Pancreas (tissue), 10 donors: Measurements from ENCODE around the gene CHEK1. TPM values are rescaled to one million over a fixed set of nuclear protein-coding genes. Genes with fewer than 3 reads are reported as not detected.

Source experiments
- ATAC-seq, 4 donors: fragments of 200-7000 bp; cut with Tn5 transposase; one replicate each; pipeline versions ENCODE4 v1.8.0 to v1.9.1; 2020; ENCODE audit warnings: mild to moderate bottlenecking in 4 of 4, moderate library complexity in 4 of 4
- DNase-seq, 6 donors: peaks; one replicate each; pipeline ENCODE4 v3.0.0-alpha.2; 2020
- FAIRE-seq: peaks from 2 replicates; lab custom pipeline; 2012; peaks lifted over from hg19 to GRCh38; lab: Jason Lieb, UNC
- H3K27ac ChIP-seq, 4 donors: fragments of 200-600 bp; sonication (generic); 1 replicate in 3 of 4; 2 replicates in 1 of 4; pipeline versions ENCODE4 v1.5.0 to v1.8.0; 2020
- H3K27me3 ChIP-seq, 4 donors: fragments of 200-600 bp; one replicate each; pipeline ENCODE4 v1.8.0; 2021
- H3K36me3 ChIP-seq, 3 donors: fragments of 200-600 bp; sonication (generic) in 1 of 3; one replicate each; pipeline versions ENCODE4 v1.5.0 to v1.8.0; 2020 to 2021
- H3K4me1 ChIP-seq, 3 donors: fragments of 200-600 bp; one replicate each; pipeline ENCODE4 v1.8.0; 2021
- H3K4me3 ChIP-seq, 4 donors: fragments of 200-600 bp; sonication (generic) in 2 of 4; one replicate each; pipeline versions ENCODE4 v1.5.0 to v1.8.0; 2020 to 2021
- H3K9me3 ChIP-seq, 4 donors: fragments of 200-600 bp; one replicate each; pipeline ENCODE4 v1.8.0; 2021
- CTCF ChIP-seq, 4 donors: fragments of 200-600 bp; sonication (generic) in 3 of 4; IDR thresholded peaks; one replicate each; pipeline versions ENCODE4 v1.5.0 to v1.8.0; 2021; ENCODE audit warnings: antibody characterized with exemption in 4 of 4
- WGBS, 2 donors: extraction: QIAGEN DNeasy Blood & Tissue Kit; methylation state at CpG; one replicate each; pipeline ENCODE4 v1.1.7; 2013; 5-methylcytosine and 5-hydroxymethylcytosine counted together
- intact Hi-C, 3 donors: fragments of 100-400 bp; cut with DNase I; formaldehyde crosslinking; loops; one replicate each; pipeline versions ENCODE4 v1.11.1 to v1.14.2; 2022
- polyA plus RNA-seq, 2 donors: library from polyadenylated mRNA; stranded (reverse); fragments of 200-250 nt; gene quantifications; one replicate each; pipeline ENCODE4 v1.2.3, GENCODE V29; 2013
- total RNA-seq, 6 donors: library from RNA; stranded (reverse); fragmentation: NEBNext Ultra II Directional in 4 of 6; extraction: Animal tissue kit (Norgen Biotek cat#: 25700) in 4 of 6; gene quantifications; one replicate each; pipeline versions ENCODE4 v1.2.1 to v1.2.4, GENCODE V29; 2021 to 2023
- donor health status: healthy with polysubstance abuse.
- donor health status: DM: no; HTN: no; CAD: no; lungs with moderate emphysema.
- donor health status: DM: no; HTN: no; CAD: no.
- donor health status: control.
- donor health status: control.
- donor health status: Bipolar disorder and iron deficiency.
- donor health status: DM: yes; HTN: yes; CAD: no.
- donor health status: DM: no; HTN: no; CAD: no.
- donor health status: DM: no; HTN: no; CAD: no.
- donor health status: DM: yes; HTN: yes; CAD: no.

CHEK1 gene
- total and polyA plus RNA-seq, 8 donors, result 0.40 to 3.0 (median 0.91) TPM

GRCh38 chr11:125623064-125623463 lies 1.9 kb upstream of the CHEK1 start:
- 80 to 86% methylated on average over 1 of the region's 1 CpG for WGBS, 2 donors
- no peak overlapping the region for H3K4me3 ChIP-seq
- H3K9me3 ChIP-seq, result no peaks in the 10 kb centered on the region
- ATAC-seq (no peak), DNase-seq (no peak), FAIRE-seq (no peak)
- intact Hi-C loops, result no loop called here
- H3K27me3 ChIP-seq, result no peaks in the 10 kb centered on the region
- H3K4me1 ChIP-seq, result peaks cover 0 to 14% (median 11%) of the 10 kb centered on the region in 3 donors
- TF ChIP-seq CTCF (IDR thresholded peaks at IDR 0.05), result no peak
- H3K27ac ChIP-seq, result no peak overlapping the region
- peaks cover 9 to 39% (median 30%) of the 10 kb centered on the region in 3 donors for H3K36me3 ChIP-seq

- WGBS, 2 donors, result 1% methylated on average over 20 of the region's 20 CpGs
- Histone ChIP-seq H3K4me3 (peak overlapping the region; percentile 41 to 75 (median 67)), H3K4me1 (peaks cover 0 to 14% (median 11%) of the 10 kb centered on the region in 3 donors), H3K27me3 (no peaks in the 10 kb centered on the region), H3K36me3 (peaks cover 0 to 17% (median 12%) of the 10 kb centered on the region in 3 donors), H3K9me3 (no peaks in the 10 kb centered on the region), H3K27ac (peak overlapping the region; percentile 86 to 99 (median 98))
- ATAC-seq (peak in 3 of 4 donors; percentile 53 to 69 (median 57)), DNase-seq (peak in 1 of 6 donors; percentile 89), FAIRE-seq (no peak)
- TF ChIP-seq CTCF (IDR thresholded peaks at IDR 0.05), result no peak
- intact Hi-C loops, result no loop called here
These were observed 264 bp downstream of the CHEK1 start for GRCh38 chr11:125625225-125625629.

- DNase-seq, result peak; percentile 82 to 93 (median 88)
These were observed 796 bp downstream of the CHEK1 start for GRCh38 chr11:125625630-125626287.

GRCh38 chr11:125626288-125626950 lies 1.5 kb downstream of the CHEK1 start:
- Histone ChIP-seq H3K27me3 (no peaks in the 10 kb centered on the region), H3K9me3 (no peaks in the 10 kb centered on the region), H3K4me1 (peaks cover 0 to 14% (median 11%) of the 10 kb centered on the region in 3 donors), H3K4me3 (peak overlapping the region; percentile 41 to 75 (median 67)), H3K36me3 (peaks cover 0 to 5% (median 0%) of the 10 kb centered on the region in 3 donors), H3K27ac (peak overlapping the region in 2 of 4 donors; percentile 98 to 99)
- no peak for FAIRE-seq
- peak; percentile 14 to 51 (median 44) for ATAC-seq
- TF ChIP-seq CTCF (IDR thresholded peaks at IDR 0.05), result no peak
- intact Hi-C loops, result no loop called here
- WGBS, 2 donors, result 0% methylated on average over 18 of the region's 18 CpGs
- DNase-seq, result peak in 2 of 6 donors; percentile 7 to 11

More at GRCh38 chr11:125625630-125626287, 796 bp downstream of the CHEK1 start:
- intact Hi-C loops, result no loop called here
- H3K4me3 ChIP-seq, result peak overlapping the region; percentile 41 to 75 (median 67)
- ATAC-seq (peak; percentile 91 to 96 (median 94)), FAIRE-seq (no peak)
- peaks cover 0 to 14% (median 11%) of the 10 kb centered on the region in 3 donors for H3K4me1 ChIP-seq
- peaks cover 0 to 12% (median 6%) of the 10 kb centered on the region in 3 donors for H3K36me3 ChIP-seq
- WGBS, 2 donors, result 0 to 1% methylated on average over 50 to 51 of the region's 51 CpGs
- no peaks in the 10 kb centered on the region for H3K27me3 ChIP-seq
- H3K27ac ChIP-seq, result peak overlapping the region; percentile 86 to 99 (median 98)
- TF ChIP-seq CTCF (IDR thresholded peaks at IDR 0.05), result no peak
- no peaks in the 10 kb centered on the region for H3K9me3 ChIP-seq
